ENCODE data around the gene WDR81. TPM values are rescaled to one million over a fixed set of nuclear protein-coding genes. Genes with fewer than 3 reads are reported as not detected.

WDR81 gene
- total RNA-seq, 1 donor, result 47.8 TPM

- Histone ChIP-seq H3K4me3 (ENCODE audit: insufficient read depth, low read length) (no peak overlapping the region), H3K9me3 (ENCODE audit: low read depth, low read length) (no peaks in the 10 kb centered on the region), H3K27me3 (ENCODE audit: insufficient read depth, low read length) (no peaks in the 10 kb centered on the region), H3K36me3 (ENCODE audit: insufficient read depth, low read length) (peaks cover 11% of the 10 kb centered on the region), H3K27ac (ENCODE audit: low read depth, low read length) (no peak overlapping the region), H3K79me2 (ENCODE audit: insufficient read depth, low read length) (no peaks in the 10 kb centered on the region), H3K4me1 (ENCODE audit: insufficient read depth, low read length) (peaks cover 39% of the 10 kb centered on the region), H4K20me1 (ENCODE audit: insufficient read depth, low read length) (no peaks in the 10 kb centered on the region), H2AFZ (ENCODE audit: low read length) (no peak overlapping the region), H3K4me2 (ENCODE audit: insufficient read depth, low read length) (no peak overlapping the region)
- no peak for DNase-seq (ENCODE audit: insufficient read length, low spot score, missing footprints)
- TF ChIP-seq CTCF (IDR thresholded peaks at IDR 0.05; ENCODE audit: extremely low read depth, low read depth, low read length), result no peak
Observed at GRCh38 chr17:1785930-1786329, 61.4 kb downstream of the WDR81 start.

- H3K4me2 ChIP-seq (ENCODE audit: insufficient read depth, low read length), result no peak overlapping the region
- peaks cover 39% of the 10 kb centered on the region for H3K4me1 ChIP-seq (ENCODE audit: insufficient read depth, low read length)
- no peak overlapping the region for H3K4me3 ChIP-seq (ENCODE audit: insufficient read depth, low read length)
- DNase-seq (ENCODE audit: insufficient read length, low spot score, missing footprints), result no peak
- no peak for TF ChIP-seq CTCF (IDR thresholded peaks at IDR 0.05; ENCODE audit: extremely low read depth, low read depth, low read length)
- no peaks in the 10 kb centered on the region for H3K9me3 ChIP-seq (ENCODE audit: low read depth, low read length)
- no peaks in the 10 kb centered on the region for H4K20me1 ChIP-seq (ENCODE audit: insufficient read depth, low read length)
- no peak overlapping the region for H2AFZ ChIP-seq (ENCODE audit: low read length)
- H3K36me3 ChIP-seq (ENCODE audit: insufficient read depth, low read length), result peaks cover 11% of the 10 kb centered on the region
- H3K27me3 ChIP-seq (ENCODE audit: insufficient read depth, low read length), result no peaks in the 10 kb centered on the region
- H3K27ac ChIP-seq (ENCODE audit: low read depth, low read length), result peak overlapping the region; percentile 25
- H3K79me2 ChIP-seq (ENCODE audit: insufficient read depth, low read length), result no peaks in the 10 kb centered on the region
Observed at GRCh38 chr17:1786708-1787107, 62.2 kb downstream of the WDR81 start.

GRCh38 chr17:1787301-1787902 is 62.9 kb downstream of the WDR81 start:
- no peak for TF ChIP-seq CTCF (IDR thresholded peaks at IDR 0.05; ENCODE audit: extremely low read depth, low read depth, low read length)
- H3K79me2 ChIP-seq (ENCODE audit: insufficient read depth, low read length), result no peaks in the 10 kb centered on the region

More at GRCh38 chr17:1787301-1787902, 62.9 kb downstream of the WDR81 start:
- no peaks in the 10 kb centered on the region for H4K20me1 ChIP-seq (ENCODE audit: insufficient read depth, low read length)
- H3K4me1 ChIP-seq (ENCODE audit: insufficient read depth, low read length), result peaks cover 35% of the 10 kb centered on the region
- H2AFZ ChIP-seq (ENCODE audit: low read length), result peak overlapping the region; percentile 28
- DNase-seq (ENCODE audit: insufficient read length, low spot score, missing footprints), result peak; percentile 98
- H3K27ac ChIP-seq (ENCODE audit: low read depth, low read length), result peak overlapping the region; percentile 76
- peaks cover 11% of the 10 kb centered on the region for H3K36me3 ChIP-seq (ENCODE audit: insufficient read depth, low read length)
- no peaks in the 10 kb centered on the region for H3K27me3 ChIP-seq (ENCODE audit: insufficient read depth, low read length)
- peak overlapping the region; percentile 3 for H3K4me3 ChIP-seq (ENCODE audit: insufficient read depth, low read length)
- H3K4me2 ChIP-seq (ENCODE audit: insufficient read depth, low read length), result peak overlapping the region; percentile 28
- H3K9me3 ChIP-seq (ENCODE audit: low read depth, low read length), result no peaks in the 10 kb centered on the region

Other genes with a start within 250 kb of the WDR81 start
- 204 and 250 TPM in 2 replicates for gene MYO1C, start 232.0 kb upstream of the WDR81 start, total RNA-seq
- 40.4 and 51.4 TPM in 2 replicates for gene INPP5K, start 208.1 kb upstream of the WDR81 start, total RNA-seq
- 19.2 and 21.5 TPM in 2 replicates for gene PITPNA, start 161.9 kb upstream of the WDR81 start, total RNA-seq
- 4.4 and 5.4 TPM in 2 replicates for gene SLC43A2, start 95.9 kb upstream of the WDR81 start, total RNA-seq
- 0.88 and 1.4 TPM in 2 replicates for gene SCARF1, start 79.0 kb upstream of the WDR81 start, total RNA-seq
- 11.2 and 11.6 TPM in 2 replicates for gene RILP, start 74.8 kb upstream of the WDR81 start, total RNA-seq
- 107 and 111 TPM in 2 replicates for gene PRPF8, start 39.8 kb upstream of the WDR81 start, total RNA-seq
- gene TLCD2, start 14.3 kb upstream of the WDR81 start, total RNA-seq, result 4.7 TPM in 2 replicates
- under 0.01 TPM in 1 of 2 replicates, not detected in the other for gene SERPINF2, start 18.2 kb downstream of the WDR81 start, total RNA-seq
- gene SERPINF1, start 37.4 kb downstream of the WDR81 start, total RNA-seq, result 309 and 314 TPM in 2 replicates
- 10.1 and 10.6 TPM in 2 replicates for gene SMYD4, start 105.2 kb downstream of the WDR81 start, total RNA-seq
- gene RPA1, start 105.3 kb downstream of the WDR81 start, total RNA-seq, result 14.1 and 14.8 TPM in 2 replicates

Data from osteoblast (primary cell).